Heart right ventricle (tissue), 16 donors: ENCODE data around the gene AHNAK2. TPM values are rescaled to one million over a fixed set of nuclear protein-coding genes. Genes with fewer than 3 reads are reported as not detected.

Experiments
- ATAC-seq, 8 donors: fragments of 200-7000 bp; cut with Tn5 transposase; one replicate each; pipeline ENCODE4 v1.9.1; 2020; ENCODE audit warnings: mild to moderate bottlenecking in 8 of 8, moderate library complexity in 8 of 8, moderate number of reproducible peaks in 1 of 8
- DNase-seq, 2 donors: peaks; one replicate each; pipeline ENCODE4 v3.0.0-alpha.2; 2020
- H3K27ac ChIP-seq, 10 donors: fragments of 200-600 bp; sonication (generic) in 2 of 10; one replicate each; pipeline versions ENCODE4 v1.5.0 to v1.8.0; 2020 to 2022; ENCODE audit warnings: mild to moderate bottlenecking in 3 of 10
- H3K27me3 ChIP-seq, 7 donors: fragments of 200-600 bp; one replicate each; pipeline ENCODE4 v1.8.0; 2021 to 2022; ENCODE audit warnings: mild to moderate bottlenecking in 2 of 7
- H3K36me3 ChIP-seq, 9 donors: fragments of 200-600 bp; sonication (generic) in 1 of 9; one replicate each; pipeline versions ENCODE4 v1.5.0 to v1.8.0; 2020 to 2022; ENCODE audit warnings: mild to moderate bottlenecking in 2 of 9
- H3K4me1 ChIP-seq, 9 donors: fragments of 200-600 bp; sonication (generic) in 1 of 9; one replicate each; pipeline versions ENCODE4 v1.5.0 to v1.8.0; 2020 to 2022; ENCODE audit warnings: mild to moderate bottlenecking in 4 of 9
- H3K4me3 ChIP-seq, 10 donors: fragments of 200-600 bp; sonication (generic) in 2 of 10; one replicate each; pipeline versions ENCODE4 v1.5.0 to v1.8.0; 2020 to 2022; ENCODE audit warnings: mild to moderate bottlenecking in 7 of 10, moderate library complexity in 2 of 10
- H3K9me3 ChIP-seq, 11 donors: fragments of 200-600 bp in 10 of 11; sonication (generic) in 2 of 11; one replicate each; pipeline versions ENCODE4 v1.5.0 to v1.8.0; 2013 to 2022; ENCODE audit warnings: mild to moderate bottlenecking in 2 of 11, control low read depth in 1 of 11, moderate library complexity in 1 of 11
- CTCF ChIP-seq, 9 donors: fragments of 200-600 bp; sonication (generic) in 2 of 9; IDR thresholded peaks; one replicate each; pipeline versions ENCODE4 v1.5.0 to v1.8.0; 2021 to 2022; ENCODE audit warnings: antibody characterized with exemption in 9 of 9, mild to moderate bottlenecking in 5 of 9, moderate library complexity in 1 of 9
- WGBS, 2 donors: extraction: QIAGEN DNeasy Blood & Tissue Kit; methylation state at CpG; one replicate each; pipeline ENCODE4 v1.1.7; 2013; ENCODE audit warnings: inconsistent platforms in 1 of 2; 5-methylcytosine and 5-hydroxymethylcytosine counted together
- intact Hi-C, 10 donors: fragments of 100-400 bp; cut with DNase I; formaldehyde crosslinking; loops; one replicate each; pipeline versions ENCODE4 v1.11.1 to v1.14.2; 2022
- polyA plus RNA-seq, 2 donors: library from polyadenylated mRNA; stranded (reverse); fragments of 200-250 nt; gene quantifications; one replicate each; pipeline ENCODE4 v1.2.3, GENCODE V29; 2013
- total RNA-seq, 10 donors: library from RNA; stranded (reverse); fragmentation: NEBNext Ultra II Directional in 3 of 10; extraction: Animal tissue kit (Norgen Biotek cat#: 25700) in 3 of 10; gene quantifications; one replicate each; pipeline versions ENCODE4 v1.2.1 to v1.2.4, GENCODE V29; 2021 to 2023
- donor health status: Arrhythmogenic right ventricular cardiomyopathy.
- donor health status: ischemic (EF 13 %, LVEDD 7.1; RV severe dilation, severe dysfunction).
- donor health status: healthy with polysubstance abuse.
- donor health status: DM: no; HTN: yes; CAD: no.
- donor health status: DM: no; HTN: no; CAD: no.
- donor health status: ischemic (EF 25% LVEDD 6.9; RV normal size, moderate dysfunction).
- donor health status: ischemic (EF 25% LVEDD 5.7; RV mildly dilated, moderate dysfunction).
- donor health status: healthy.
- donor health status: DM: yes; HTN: yes; CAD: no.
- donor health status: Ischemic cardiomyopathy.
- donor health status: ischemic (EF 35%, LVEDD 5.7; RV mildly dilated, moderate dysfunction).
- donor health status: nonischemic (EF 11% LVEDD 7.7; RV severe dilation, severe dysfunction).
- donor health status: DM: yes; HTN: yes; CAD: no.
- donor health status: PGD.
- donor health status: ischemic (EF 29% LVEDD 5.4; RV normal size, mild dysfunction).
- donor health status: nonischemic (EF 23%, LVEDD 6.1; RV moderate dilation, normal function).

The AHNAK2 gene
- total and polyA plus RNA-seq, 12 donors, result 1.1 to 29.5 (median 3.1) TPM

GRCh38 chr14:105014032-105014431 lies 35.9 kb upstream of the AHNAK2 start:
- no peak for DNase-seq
- no peak overlapping the region for H3K27ac ChIP-seq
- no peak overlapping the region for H3K4me3 ChIP-seq
- peaks cover 0 to 33% (median 4%) of the 10 kb centered on the region in 9 donors for H3K36me3 ChIP-seq
- no peak for TF ChIP-seq CTCF (IDR thresholded peaks at IDR 0.05)
- WGBS, 2 donors, result 88 to 89% methylated on average over 9 of the region's 9 CpGs
- no peaks in the 10 kb centered on the region for H3K9me3 ChIP-seq
- no peaks in the 10 kb centered on the region for H3K27me3 ChIP-seq
- peak in 1 of 8 donors; percentile 35 for ATAC-seq
- intact Hi-C loops, result no loop called here
- H3K4me1 ChIP-seq, result peaks cover 0 to 42% (median 15%) of the 10 kb centered on the region in 9 donors

GRCh38 chr14:105013150-105013785 lies 35.1 kb upstream of the AHNAK2 start:
- no peaks in the 10 kb centered on the region for H3K9me3 ChIP-seq
- H3K4me3 ChIP-seq, result no peak overlapping the region
- DNase-seq (peak; percentile 31 to 50), ATAC-seq (peak in 7 of 8 donors; percentile 44 to 91 (median 69))
- intact Hi-C loops, result no loop called here
- H3K36me3 ChIP-seq, result peaks cover 0 to 41% (median 4%) of the 10 kb centered on the region in 9 donors
- peak in 5 of 9 donors; percentile 22 to 40 (median 25) for TF ChIP-seq CTCF (IDR thresholded peaks at IDR 0.05)
- 34 to 40% methylated on average over 8 of the region's 8 CpGs for WGBS, 2 donors
- peaks cover 0 to 36% (median 8%) of the 10 kb centered on the region in 9 donors for H3K4me1 ChIP-seq
- H3K27ac ChIP-seq, result no peak overlapping the region
- no peaks in the 10 kb centered on the region for H3K27me3 ChIP-seq

GRCh38 chr14:105012171-105012985 lies 34.2 kb upstream of the AHNAK2 start:
- Histone ChIP-seq H3K4me1 (peaks cover 0 to 30% (median 8%) of the 10 kb centered on the region in 9 donors), H3K27me3 (no peaks in the 10 kb centered on the region), H3K27ac (no peak overlapping the region), H3K4me3 (no peak overlapping the region), H3K9me3 (no peaks in the 10 kb centered on the region), H3K36me3 (peaks cover 0 to 46% (median 4%) of the 10 kb centered on the region in 9 donors)
- peak in 6 of 8 donors; percentile 53 to 83 (median 76) for ATAC-seq
- peak in 8 of 9 donors; percentile 16 to 53 (median 38) for TF ChIP-seq CTCF (IDR thresholded peaks at IDR 0.05)
- 54 to 75% methylated on average over 23 of the region's 23 CpGs for WGBS, 2 donors
- intact Hi-C loops, result no loop called here
- DNase-seq, result peak in 1 of 2 donors; percentile 35

- H3K4me3 ChIP-seq, result no peak overlapping the region
- H3K9me3 ChIP-seq, result no peaks in the 10 kb centered on the region
- no peak overlapping the region for H3K27ac ChIP-seq
- intact Hi-C loops, result no loop called here
- 78 to 86% methylated on average over 29 of the region's 29 CpGs for WGBS, 2 donors
- TF ChIP-seq CTCF (IDR thresholded peaks at IDR 0.05), result no peak
- H3K4me1 ChIP-seq, result peaks cover 0 to 28% (median 8%) of the 10 kb centered on the region in 9 donors
- H3K36me3 ChIP-seq, result peaks cover 0 to 53% (median 4%) of the 10 kb centered on the region in 9 donors
- ATAC-seq (no peak), DNase-seq (no peak)
- H3K27me3 ChIP-seq, result no peaks in the 10 kb centered on the region
Observed at GRCh38 chr14:105011312-105011990, 33.3 kb upstream of the AHNAK2 start.
